Lower leg skin (tissue), 3 donors: ENCODE results near the gene BPIFB6.

ENCODE experiments used
- CTCF ChIP-seq, 3 donors: fragments of 450-650 bp; IDR thresholded peaks; one replicate each; pipeline ENCODE4 v1.5.1; 2016; ENCODE audit warnings: antibody characterized with exemption in 3 of 3, mild to moderate bottlenecking in 3 of 3, moderate library complexity in 2 of 3
- POLR2A ChIP-seq, 2 donors: fragments of 450-650 bp; IDR thresholded peaks; one replicate each; pipeline ENCODE4 v1.6.1; 2016 to 2017; ENCODE audit warnings: antibody characterized with exemption in 2 of 2, mild to moderate bottlenecking in 1 of 2, moderate library complexity in 1 of 2

- TF ChIP-seq CTCF (IDR thresholded peaks at IDR 0.05) (no peak), POLR2A (IDR thresholded peaks at IDR 0.05) (no peak)
Observed at GRCh38 chr20:33006776-33007375, 24.6 kb upstream of the BPIFB6 start.
